Stimulated activated CD8-positive, alpha-beta memory T cell treated with anti-CD3 and anti-CD28 coated beads, Interleukin-15, amount 100 ng/mL, for 48 hours (primary cell): ENCODE data around the gene CAPN11.

ENCODE experiments used
- DNase-seq, 2 donors: peaks; one replicate each; pipeline ENCODE4 v3.0.0-alpha.2; 2020; ENCODE audit warnings: low read depth in 2 of 2

CAPN11 gene

DNA sequence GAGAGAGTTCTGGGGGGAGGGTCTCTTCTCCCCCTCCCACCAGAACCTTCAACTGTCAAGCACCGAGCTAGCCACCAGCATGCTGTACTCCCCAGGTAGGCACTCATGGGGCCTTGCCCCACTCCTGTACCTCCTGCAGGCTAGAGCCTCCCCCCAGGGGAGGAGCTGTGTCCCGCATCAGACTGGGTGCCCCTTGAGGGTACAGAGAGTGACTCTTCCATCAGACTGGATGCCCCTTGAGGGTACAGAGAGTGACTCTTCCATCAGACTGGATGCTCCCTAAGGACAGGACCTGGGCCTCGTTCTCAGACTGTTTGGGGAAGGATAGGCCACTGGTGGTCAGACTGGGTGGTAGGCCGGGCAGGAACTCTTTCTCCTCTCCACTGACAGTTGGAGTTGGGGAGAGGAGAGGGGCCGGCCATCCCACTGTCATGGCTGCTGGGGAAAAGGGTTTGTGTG lies at the start of gene CAPN11:
TSS of gene CAPN11 (plus strand) at position 51 of the 459 bp plus-strand sequence. CDS start at position 80, 29 bp downstream.
- DNase-seq, result no peak

DNA sequence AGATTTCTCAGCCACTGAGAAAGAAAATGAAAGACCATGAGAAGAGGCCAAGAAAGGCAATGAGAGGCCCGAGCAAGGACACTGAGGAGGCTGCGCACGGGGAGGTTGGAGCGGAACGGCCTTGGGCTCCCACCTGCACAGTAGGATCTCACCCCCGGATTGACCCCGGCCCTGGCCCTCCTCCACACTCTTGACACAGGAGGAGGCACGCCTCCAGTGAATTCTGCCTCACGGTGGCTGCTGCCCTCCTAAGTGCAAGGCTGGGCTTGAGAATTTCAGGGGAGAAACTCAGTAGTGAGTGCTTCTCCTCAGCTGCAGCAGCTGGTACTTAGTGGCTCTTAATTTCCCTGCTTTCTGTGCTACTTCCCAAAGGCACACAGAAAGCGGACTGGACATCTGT lies 49.4 kb upstream of the CAPN11 start:
- no peak for DNase-seq

DNA sequence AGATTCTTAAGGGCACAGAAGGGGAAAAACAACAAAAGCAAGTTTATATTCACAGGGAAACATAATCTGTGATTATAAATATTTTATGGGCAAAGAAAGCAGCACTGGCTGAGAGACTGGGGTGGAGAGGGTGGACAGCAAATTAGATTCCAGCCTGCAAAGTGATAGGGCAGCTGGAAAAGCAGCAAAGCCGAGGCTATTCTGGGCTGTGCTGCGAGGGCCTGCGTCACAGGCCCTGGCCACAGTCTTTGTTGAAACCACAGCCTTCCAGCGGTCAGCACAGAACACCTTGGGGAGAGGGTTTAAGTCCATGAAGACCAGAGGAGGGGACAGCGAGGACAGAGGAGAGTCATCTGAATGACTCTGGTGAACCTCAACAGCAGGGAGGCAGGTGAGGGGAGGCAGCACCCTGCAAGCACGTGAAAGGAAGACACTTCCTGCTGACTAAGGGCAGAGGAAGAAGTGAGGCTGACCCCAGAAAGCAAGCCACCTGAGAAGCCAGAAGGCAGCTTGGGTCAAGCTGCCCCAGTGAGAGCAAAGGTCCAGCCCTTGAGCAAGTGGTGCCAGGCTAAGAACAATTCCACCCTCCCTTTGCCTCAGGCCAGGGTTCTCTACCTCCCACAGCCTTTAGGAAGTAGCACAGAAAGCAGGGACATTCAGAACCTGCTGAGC lies 48.5 kb upstream of the CAPN11 start:
- no peak for DNase-seq

DNA sequence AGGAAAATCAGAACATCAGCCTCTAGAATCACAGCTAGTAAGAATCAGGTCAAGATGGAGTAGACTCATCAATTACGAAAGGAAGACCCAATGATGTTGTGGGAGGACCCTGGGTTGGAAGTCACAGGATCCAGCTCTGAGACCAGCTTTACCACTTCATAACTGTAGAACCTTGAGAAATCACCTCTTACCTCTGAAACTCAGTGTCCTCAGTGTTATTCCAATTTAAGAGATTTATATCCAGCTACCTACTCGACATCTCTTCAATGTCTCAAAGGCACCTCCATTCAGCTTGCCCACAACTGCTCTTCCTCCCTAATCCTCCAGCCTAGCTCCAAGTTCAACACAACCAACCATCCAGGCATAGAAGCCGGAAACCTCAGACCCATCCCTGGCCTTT lies 47.7 kb upstream of the CAPN11 start:
- DNase-seq, result no peak

DNA sequence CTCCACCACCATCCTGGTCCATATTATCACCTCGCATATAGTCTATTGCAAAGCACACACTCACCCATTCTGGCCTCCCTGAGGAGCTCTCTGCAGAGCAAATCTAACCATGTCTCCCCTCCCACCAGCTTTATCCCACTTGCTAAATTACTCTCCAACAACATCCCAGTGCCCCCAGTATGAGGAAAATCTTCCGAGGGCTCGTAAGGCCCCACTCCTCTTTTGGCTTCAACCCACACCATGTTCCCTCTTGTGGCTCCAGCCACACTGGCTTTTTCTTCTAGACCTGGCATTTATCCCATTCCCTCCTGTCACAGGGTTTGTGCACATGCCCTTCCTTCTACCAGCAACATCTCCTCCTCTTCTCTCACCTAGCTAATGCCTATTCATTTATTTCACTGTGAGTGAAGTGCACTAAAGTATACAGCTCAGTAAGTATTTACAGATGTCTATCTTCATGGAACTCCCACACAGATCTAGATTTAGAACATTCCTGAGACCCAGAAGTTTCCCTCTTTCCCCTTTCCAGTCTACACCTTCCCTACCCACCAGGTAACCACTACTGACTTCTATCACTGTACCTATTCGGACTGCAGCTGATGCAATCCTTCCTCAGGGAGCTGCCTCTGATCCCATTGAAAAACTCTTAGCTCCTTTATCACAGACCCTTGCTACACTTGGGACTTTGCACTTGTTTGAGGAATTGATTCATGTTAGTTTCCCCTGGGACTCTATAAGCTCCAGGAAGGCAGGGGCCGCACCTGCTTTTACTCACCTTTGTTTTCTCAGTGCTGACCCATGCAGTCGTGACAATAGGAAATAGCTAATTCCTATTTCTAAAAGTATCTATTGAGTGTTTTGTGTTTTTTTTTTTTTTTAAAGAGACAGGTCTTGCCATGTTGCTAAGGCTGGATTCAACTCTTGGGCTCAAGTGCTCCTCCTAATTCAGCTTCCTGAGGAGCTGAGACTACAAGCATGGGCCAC lies 46.9 kb upstream of the CAPN11 start:
- DNase-seq, result no peak

DNA sequence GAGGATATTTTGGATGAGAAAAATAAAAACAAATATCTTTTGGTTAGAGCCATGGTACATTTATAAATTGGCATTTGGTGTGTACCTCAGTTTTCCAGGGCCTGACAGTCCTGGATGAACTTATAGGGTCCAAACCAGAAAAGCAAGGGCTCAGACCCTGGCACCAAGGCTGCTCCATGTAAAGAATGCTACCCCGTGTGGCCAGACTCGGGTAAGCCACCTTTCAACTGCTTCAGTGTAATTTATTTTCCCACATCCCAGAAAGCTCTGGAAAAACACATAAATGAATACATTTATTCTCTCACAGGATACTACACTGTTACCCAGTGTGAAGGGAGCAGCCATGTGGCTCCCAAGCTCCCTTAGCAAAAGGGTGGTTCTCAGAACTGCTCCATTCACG lies 45.2 kb upstream of the CAPN11 start:
- no peak for DNase-seq

DNA sequence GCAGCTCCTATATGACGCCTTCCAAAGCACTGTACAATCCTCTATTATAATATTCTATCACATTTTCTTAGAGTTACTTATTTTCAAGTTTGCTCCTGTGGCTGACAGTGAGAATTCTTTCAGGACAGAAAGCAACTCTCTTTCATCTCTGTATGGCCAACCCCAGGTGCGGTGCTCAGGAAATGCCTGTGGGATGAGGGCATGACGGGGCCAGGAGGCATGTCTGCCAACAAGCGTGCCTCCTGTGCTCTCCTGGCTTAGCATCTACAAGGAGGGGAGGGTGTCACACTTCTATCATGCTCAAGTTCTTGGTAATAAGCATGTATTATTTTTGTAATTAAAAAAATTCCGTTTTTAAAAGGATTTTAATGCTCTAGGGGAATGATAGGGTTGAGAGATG lies 42.8 kb upstream of the CAPN11 start:
- no peak for DNase-seq

DNA sequence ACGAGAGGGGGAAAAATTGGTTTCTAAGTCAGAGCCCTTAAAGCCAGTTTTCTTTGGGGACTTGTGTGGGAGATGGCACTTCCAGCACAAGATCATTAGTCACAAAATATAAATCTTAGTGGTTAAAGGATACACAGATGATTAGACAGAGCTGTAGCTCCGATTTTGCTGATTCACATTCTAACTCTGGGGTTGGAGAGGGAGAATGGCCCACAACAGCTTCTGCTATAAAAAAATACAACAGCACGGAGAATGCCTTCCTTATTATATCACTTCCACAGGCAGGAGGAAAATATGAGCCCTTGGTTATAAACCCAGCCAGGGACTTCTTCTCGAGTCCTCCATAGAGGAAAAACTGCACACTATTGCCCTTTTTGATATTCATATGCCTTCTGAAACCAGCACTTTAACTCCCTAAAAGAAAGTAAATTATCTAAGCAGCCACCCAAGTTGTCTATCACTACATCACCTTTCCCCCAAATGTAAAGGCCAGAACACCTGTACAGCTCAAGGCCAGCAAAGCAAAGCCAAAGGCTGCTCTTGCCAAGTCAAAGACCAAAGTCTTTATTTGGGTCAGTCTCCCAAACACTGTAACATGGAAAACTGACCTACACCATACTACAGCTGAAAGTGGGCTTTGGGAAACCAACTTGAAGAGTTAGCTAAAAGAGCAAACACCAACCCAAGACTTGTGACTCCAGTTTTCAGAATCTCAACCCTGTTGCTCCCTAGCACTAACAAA lies 41.8 kb upstream of the CAPN11 start:
- DNase-seq, result no peak

DNA sequence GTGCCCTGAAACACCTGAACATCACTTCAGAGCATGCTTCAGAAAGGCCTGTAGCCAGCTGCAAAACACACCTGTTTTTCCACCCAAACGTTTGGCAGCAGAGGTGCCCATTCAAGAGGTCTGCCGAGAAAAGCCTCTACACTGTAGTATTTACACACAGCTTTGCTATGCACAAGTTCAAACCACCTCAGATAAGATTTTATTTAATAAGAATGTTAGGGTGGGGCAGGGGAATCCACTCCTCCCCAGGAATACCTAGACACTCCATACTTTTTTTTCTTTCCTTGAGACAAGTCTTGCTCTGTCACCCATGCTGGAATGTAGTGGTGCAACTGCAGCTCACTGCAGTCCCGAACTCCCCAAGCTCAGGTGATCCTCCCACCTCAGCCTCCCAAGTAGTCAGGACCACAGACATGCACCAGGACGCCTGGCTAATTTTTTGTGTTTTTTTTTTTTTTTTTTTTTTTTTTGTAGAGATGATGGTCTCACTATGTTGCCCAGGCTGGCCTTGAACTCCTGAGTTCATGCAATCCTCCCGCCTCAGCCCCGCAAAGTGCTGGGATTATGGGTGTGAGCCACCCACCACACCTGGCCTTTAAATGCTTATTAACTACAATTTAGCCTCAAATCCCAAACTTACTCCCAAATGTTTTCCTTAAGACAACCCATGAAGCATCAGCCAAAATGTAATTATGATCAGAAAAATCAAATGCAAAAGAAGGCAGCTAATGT lies 41.1 kb upstream of the CAPN11 start:
- DNase-seq, result no peak

DNA sequence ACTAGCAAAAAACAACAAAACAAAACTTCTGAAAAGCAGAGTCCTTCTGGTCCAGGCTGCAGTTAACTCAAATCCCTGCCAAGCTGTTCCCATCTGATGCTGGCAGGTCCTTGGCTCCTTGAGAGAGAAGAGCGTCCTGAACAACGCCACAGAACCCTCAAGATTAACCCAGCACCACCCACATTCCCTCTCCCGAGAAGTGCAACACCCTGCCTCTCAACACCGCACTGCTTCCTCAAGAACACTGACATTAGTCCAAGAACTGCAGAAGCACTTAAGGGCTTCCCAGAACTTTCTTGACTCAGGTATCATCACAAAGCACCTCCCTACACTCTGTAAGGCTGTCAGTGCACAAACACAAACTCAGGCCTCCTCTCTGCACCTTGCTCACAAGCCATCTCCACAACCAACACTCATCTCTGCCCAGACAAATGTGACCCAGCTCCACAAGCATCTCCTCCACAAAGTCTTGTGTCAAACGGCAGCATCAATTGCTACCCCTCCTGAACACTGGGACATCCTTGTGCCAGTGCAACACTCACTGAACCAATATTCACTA lies 38.8 kb upstream of the CAPN11 start:
- DNase-seq, result no peak

DNA sequence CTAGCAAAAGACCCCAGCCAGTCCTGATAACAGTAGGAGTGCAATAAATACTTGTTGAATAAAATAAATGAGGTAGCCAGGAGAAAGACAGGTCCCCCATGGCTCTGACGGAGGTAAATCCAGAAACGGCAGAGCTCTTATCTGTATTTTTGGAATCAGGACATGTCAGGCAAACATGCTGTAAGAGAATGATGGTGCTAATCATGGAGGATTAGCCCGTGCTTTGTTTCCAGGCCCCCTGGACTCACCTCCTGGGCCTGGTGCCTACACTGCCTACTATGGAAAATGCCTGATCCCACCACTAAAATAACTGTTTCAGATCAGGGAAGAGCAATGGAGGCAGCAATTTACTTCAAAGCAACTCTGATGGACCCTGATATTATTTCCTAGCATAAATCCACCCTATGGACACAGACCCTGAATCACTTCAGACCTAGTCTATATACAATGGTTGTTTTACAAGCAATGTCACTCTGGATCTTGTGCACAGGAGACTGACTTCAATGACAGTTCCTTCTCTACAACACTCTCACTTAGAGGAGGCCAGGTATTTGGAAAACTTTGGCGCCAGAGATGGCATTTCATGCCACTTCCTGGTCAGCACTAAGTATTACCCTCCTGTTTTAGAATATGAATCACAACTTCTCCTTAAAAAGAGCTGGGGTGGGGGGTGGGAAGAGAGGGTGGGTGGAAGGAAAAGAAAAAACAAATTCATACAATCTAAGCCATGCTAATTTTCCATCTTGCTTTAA lies 37.8 kb upstream of the CAPN11 start:
- DNase-seq, result no peak

DNA sequence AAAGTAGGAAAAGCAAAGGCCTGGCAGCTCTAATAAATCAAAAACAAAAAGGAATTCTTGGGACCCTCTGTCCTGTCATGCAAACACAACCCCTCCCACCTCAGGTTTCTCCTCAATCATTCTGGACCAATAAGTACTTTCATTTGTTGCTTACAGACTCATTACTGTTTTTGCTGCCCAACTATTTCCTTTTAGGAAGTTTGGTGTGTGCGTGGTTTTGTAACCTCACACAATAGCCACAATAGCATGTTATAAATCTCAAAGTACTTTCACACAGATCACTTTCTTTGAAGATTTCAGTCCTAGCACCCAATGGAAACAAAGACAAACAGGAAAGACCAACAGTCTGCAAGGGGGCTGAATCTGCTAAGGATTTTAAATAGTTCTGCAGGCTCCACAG lies 35.8 kb upstream of the CAPN11 start:
- DNase-seq, result no peak

DNA sequence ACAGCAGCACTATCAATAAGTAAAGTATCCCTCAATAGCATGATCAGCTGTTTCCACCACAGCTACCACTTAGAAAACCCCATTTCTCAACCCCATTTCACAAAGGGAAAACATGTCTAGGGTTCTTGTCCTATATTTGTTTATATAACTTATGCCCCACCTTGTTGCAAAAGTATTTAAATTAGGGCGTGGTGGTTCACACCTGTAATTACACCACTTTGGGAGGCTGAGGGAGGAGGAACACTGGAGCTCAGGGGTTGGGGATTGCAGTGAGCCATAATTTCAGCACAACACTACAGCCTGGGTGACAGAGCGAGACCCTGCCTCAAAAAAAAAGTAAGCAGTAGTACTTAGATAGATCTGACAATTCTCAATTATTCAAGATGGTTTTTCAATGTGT lies 35.1 kb upstream of the CAPN11 start:
- no peak for DNase-seq

DNA sequence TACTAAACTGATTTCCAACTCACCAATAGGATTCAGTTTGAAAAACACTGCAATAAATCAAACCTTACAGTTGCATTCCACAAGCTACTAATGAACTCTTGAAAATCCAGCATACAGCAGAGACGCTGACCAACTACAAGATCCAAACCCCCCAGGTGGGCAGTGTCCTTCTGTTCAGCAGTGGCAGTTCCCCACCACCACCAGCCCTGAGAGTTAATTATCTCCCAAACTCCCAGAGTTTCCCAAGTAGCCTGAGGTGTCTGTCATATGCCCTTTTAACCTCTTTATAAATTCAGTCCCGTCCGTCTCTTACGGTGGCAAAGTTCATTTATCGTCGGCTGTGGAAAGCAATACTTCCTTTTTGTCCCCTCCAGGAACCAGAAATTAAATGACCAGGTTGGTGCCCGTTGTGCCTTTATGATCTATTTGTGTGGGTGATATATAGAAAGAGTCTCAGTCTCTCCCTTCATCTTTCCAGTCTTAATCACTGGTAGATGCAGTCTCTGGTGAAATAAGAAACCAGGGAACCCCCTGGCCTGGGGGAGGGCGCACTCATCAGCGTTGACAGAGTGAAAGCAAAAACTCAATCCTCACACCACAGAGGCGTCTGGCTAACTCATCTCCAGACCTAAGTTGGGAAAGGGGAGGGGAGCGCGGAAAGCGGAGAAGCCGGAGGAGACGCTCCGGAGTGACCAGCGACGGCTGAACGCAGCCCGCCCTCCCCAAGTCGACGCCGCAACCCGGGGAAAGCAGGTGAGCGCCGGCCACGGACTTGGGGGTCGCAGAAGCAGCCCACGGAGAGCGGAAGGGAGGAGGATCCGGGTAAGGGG lies 32.1 kb upstream of the CAPN11 start:
- DNase-seq, result peak; percentile 75 to 84

DNA sequence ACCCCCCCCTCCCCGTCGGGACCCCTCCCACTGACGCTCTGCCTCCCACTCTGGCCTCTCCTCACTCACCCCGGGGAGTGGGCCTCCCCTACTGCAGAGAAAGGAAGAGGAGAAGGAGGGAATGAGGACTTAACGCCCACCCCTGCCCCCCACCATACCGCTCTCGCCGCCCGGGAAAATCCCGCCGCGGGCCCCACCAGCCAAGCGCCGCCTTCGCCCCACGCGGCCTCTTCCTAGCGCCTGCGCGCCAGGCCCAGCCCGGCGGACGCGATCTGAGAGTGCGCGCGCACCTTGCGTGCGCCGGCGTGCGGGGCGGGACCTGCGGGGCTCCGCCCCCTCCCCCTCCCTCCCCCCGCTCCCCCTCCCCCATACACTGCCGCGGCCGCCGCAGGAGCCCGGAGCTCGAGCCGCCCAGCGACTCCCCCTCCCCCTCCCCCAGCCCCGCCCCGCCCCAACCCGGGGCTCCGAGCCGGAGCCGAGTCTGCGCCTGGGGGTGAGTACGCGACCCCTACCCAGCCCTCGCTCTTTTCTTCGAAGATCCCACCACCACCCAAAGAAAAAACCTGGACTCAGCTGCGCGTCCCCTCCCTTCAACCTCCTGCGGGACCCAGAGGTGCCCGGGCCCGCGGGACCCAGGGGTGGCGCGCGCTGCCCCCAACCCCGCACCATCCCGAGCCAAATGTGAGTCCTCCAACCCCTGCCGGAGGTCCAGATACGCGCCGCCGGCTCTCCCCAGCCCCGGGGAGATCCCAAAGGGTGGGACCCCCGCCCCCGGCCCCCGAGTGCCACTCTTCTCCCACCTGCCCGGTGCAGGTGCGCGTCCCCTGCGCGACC lies 31.2 kb upstream of the CAPN11 start, which contains the start of the genes MRPL14 and TMEM63B:
TSS of gene MRPL14 (minus strand) at position 267 of the 834 bp plus-strand sequence. CDS start 10,841 bp downstream, outside the sequence.
TSS of gene TMEM63B (plus strand) at position 369 of the 834 bp plus-strand sequence. CDS start 7,031 bp downstream, outside the sequence.
- DNase-seq, result peak; percentile 86 to 88

DNA sequence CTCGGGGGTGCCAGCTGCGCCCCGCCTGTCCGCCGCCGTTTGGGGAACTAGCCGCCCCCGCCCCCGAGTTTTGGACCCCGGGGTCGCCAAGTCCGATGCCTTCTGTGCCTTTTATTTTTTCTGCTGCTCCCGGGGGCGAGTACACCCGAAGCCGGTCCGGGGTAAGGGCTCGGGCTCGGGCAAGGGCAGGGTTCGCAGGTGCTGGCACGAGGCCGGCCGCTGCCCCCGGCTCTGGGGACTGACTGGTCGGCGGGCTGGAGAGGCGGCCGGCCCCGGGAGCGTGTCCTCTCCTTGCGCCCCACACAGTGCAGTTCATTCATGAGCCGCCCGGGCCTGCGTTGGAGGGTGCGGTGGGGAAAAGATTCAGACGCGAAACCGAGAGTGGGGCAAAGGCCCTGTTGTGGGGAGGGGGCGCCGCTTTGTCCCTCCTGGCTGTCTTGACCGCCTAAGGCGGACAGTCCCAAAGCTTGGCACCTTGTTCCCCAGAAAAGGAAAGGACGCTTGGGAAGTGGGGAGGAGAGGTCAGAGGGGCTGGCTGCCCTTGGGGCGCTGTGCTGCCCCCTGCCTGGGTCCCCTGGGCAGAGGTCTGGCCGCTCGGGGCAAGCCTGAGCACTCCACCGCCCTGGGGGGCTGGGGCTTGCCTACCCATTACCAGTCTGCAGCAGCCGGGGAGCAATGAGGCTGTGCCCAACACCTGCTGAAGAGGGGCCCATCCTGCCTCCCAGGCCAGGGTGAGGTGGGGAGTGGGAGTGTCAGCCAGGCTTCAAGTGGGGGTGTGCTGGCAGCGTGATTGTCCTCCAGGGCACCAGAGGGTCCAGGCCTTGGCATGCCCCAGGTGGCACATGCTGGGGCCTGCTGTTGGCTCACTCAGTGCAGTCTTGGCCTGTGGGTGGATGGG lies 30.4 kb upstream of the CAPN11 start:
- DNase-seq, result no peak

DNA sequence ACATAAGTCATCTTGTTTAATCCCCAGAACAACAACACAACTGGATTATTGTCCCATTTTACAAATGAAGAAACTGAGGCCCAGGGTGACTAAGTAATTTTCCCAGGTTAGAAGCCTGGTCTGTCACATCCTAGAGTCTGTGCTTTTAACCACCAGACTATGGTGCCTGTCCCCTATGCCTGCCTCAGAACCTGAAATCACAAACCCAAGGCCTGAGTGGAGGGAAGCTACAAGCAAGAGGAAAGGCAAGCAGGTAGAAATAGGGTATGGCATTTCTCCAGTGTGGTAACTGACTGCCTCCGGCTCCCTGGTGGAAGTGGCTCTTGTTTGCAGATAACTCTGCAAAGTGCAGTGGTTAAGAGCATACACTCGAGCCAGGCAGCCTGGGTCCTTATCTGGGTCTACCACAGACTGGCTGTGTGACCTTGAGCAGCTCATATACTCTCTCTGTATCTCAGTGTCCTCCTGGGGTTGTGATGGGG lies 28.7 kb upstream of the CAPN11 start:
- no peak for DNase-seq
